Posterior cingulate gyrus (tissue), 11 donors: Measurements from ENCODE around the gene PTH2.
"Not testable (repeated sequence)": the region's sequence is repeated elsewhere in the genome, so short reads cannot be mapped to it uniquely, and the experiment has no call there.

Experiments
- DNase-seq, 10 donors: peaks; one replicate each; pipeline versions ENCODE4 v3.0.0 to v3.0.0-alpha.2; 2020 to 2021; ENCODE audit warnings: mixed read lengths in 3 of 10
- intact Hi-C: fragments of 100-400 bp; cut with DNase I; formaldehyde crosslinking; loops from one replicate; pipeline ENCODE4 v1.15.1; 2023

The PTH2 gene

DNA sequence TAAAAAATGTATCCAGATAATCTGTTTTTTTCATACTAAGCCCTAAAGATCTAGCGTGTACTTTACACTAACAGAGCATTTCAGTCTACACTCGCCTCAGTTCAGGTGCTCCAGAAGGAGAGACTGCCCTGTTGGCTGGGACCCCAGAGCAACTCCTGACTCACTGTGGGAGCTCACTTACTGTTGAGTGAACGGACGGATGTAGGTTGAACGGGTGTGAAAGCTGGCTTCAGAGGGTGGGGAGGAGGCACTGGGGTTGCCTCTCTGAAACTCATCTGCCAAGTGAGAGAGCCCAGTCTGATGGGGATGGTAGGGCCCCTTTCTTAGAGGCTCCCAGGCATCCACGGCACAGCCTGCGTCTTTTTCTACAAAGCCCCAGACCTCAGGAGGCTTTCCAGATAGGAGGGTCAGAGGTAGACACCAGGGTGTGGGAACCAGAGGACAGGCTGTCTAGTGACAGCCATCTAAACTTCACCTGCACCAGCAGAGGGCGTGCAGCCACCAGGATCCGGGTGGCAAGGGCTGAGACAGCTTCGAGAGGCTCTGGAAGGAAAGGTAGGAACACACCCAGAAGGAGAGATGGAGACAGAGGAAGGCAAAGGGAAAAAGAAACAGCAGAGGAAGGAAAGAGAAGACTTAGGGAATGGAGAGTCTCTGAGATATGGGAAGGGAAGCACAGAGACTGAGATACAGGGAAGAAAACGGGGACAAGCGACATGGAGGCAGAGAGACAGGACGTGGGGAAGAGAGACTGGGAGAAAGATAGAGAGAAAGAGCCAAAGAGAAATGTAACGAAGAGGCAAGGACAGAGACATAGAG is 31.5 kb downstream of the PTH2 start:
- intact Hi-C loops: loop anchor here (1.0 kb wide), 2 partner anchors 52 to 156 kb away; no protein-coding TSS in a partner anchor
- DNase-seq: peak; percentile 49 to 97 (median 75)

DNA sequence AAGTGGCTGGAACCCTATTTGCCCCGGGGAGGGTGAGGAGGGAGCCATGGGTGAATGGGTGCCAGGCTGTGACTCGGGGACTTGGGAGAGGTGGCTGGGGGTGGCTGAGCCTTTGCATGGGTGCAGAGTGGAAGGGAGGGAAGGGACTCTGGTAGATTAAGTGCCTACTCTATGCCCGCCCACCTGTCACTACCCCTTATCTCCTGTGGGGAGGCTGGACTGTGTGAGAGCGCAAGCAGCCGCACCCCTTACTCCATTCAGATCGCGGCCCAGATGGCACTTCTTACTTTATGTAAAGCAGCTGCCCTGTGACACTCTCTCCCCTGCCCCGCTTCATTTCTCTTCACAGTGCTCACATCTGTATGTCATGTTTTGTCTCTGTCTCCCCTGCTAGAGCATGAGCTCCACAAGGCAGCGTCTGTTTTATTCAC is 32.3 kb downstream of the PTH2 start:
- intact Hi-C loops: no loop called here

DNA sequence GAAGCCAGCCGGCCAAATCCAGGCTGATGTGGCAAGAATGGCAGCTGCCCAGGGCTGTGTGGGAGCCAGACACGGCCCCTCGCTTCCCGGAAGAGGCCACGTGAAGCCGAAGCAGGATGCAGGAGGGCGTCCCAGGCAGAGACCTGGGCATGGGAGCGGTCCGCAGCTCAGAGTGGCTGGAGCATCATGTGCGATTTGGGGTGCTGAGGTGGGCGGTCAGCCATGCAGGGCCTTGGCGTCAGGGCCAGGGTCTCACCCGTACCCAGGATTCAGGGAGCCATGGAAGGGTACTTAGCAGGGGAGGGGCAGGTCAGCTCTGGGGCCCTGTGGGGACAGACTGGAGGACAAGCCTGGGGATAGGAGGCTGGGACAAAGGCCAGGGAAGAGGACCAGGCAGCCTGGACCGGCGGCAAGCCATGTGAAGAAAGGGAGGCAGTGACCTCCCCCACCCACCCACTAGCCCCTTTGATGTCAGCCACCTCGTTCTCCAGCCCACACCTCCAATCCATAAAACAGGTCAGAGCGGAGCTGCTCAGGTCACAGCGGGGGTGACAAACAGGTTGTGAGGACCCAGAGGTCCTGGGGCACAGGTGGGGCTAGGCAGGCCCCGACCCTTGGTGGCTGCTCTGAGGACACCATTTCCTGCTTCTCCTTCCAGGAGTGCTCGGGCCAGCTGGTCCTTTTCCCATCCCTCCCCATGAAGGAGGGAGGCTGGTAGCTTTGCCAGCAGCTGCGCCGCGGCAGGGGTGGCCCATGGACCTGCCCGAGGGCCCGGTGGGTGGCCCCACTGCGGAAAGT is 32.9 kb downstream of the PTH2 start:
- DNase-seq: no peak
- intact Hi-C loops: no loop called here

More for the DNA sequence above, 32.3 kb downstream of the PTH2 start:
- no peak for DNase-seq

DNA sequence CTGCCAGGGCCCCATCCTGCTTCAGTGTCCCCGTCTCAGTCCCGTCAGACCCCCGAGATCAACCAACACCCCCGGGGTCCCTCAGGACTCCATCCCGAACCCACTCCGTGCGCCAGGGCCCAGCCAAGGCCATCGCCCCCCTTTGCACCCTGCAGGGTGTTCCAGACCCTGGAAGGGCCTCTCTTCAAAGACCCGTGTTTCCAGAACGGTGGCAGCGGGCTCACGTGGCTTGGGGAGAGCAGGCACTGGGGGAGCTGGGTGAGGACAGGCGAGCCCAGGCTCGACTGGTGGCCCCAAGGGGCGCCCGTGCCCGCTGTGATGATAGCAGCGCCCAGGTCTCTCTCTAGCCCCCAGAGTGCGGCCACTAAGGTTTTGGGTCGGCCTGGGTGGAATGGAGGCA is 33.8 kb downstream of the PTH2 start:
- intact Hi-C loops: no loop called here
- DNase-seq: no peak

DNA sequence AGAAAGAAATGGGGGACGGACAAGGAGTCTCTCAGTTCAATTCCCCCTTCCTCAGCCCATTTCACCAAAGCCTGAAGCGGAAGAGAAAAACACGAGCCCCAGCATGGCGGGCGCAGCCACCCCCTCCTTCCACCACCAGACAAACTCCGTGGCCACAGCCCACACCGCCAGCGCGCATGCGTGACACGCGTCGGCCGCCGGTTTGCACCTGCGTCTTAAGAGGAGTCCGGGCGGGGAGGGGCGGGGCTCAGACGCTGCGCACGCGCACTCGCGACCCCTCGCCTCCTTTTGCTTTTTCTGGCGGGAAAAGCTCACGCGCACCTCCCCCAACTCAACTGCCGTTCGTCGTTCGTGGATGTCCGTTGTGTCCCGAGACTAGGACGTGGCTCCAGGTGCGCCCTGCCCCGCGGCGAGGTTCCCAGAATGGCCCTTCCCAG is 35.3 kb downstream of the PTH2 start, which contains the start of gene KASH5:
TSS of gene KASH5 (plus strand) at position 314 of the 437 bp plus-strand sequence. CDS start 2,635 bp downstream, outside the sequence.
- peak in 8 of 10 donors; percentile 34 to 92 (median 50) for DNase-seq

DNA sequence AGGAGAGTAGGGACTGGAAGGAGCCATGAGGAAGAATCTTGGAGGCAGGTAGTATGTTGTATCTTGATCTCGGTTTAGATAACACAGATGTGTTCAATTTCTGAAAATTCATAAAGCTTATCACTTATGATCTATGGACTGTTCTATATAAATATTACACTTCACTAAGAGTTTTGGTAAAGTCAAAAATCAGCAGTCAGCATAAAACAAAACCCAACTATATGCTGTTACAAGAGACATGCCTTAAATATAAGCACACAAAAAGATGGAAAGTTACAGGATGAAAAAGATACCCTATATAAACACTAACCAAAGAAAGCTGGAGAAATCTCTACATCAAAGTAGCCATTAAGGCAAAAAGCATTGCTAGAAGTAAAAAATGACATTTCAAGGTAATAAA is 39.6 kb downstream of the PTH2 start:
- intact Hi-C loops: no loop called here

More for the DNA sequence above, 35.3 kb downstream of the PTH2 start, which contains the start of gene KASH5:
- intact Hi-C loops: no loop called here

DNA sequence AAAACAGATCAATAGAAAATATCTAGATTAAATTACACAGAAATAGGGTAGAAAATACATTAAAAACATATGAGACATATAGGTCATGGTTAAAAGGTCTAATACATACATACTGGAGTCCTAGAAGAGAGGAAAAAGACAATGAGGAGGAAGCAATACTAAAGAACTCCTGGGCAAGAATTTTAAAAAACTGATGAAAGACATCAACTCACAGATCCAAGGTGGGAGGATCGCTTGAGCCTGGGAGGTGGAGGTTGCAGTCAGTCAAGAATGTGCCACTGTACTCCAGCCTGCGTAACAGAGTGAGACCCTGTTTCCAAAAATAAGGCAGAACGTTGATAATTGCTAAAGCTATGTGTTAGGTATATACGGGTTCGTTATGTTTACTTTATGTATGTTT is 40.6 kb downstream of the PTH2 start:
- no peak for DNase-seq
- intact Hi-C loops: no loop called here

More for the DNA sequence above, 39.6 kb downstream of the PTH2 start:
- DNase-seq: no peak

DNA sequence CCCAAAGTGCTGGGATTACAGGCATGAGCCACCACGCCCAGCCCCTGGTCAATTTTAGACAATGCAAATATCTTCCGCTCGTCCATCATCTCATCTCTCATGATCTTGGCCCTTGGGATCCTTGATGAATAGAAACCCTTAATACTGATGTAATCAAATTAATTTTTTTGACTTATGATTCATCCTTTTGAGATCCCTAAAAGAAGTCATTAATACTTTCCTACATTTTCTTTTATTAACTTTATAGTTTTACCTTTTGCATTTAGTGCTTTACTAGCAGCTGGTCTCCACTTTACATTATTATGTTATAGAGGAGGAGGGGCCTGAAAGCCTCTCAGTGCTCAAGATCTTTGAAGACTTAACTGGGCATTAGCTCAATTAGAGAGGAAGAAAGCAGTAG is 42.9 kb downstream of the PTH2 start:
- intact Hi-C loops: no loop called here
- DNase-seq: peak in 1 of 10 donors; percentile 37

DNA sequence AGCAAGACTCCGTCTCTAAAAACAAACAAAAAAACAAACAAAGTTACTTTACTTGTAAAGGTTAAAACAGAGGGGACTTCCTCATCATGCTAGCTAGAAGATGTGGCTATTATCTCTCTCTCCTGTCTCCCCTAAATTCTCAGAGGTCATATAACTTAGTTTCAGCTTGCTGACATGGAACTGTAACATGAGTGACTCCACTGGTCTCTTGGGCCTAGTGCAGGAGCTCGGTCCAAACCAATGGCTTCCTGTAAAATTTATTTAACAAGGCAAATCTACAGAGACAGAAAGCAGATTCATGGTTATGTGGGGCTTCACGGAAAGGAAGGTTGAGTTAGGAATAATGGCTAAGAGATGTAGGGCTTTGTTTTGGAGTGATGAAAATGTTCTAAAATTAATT is 44.7 kb downstream of the PTH2 start:
- intact Hi-C loops: no loop called here
- DNase-seq: no peak

DNA sequence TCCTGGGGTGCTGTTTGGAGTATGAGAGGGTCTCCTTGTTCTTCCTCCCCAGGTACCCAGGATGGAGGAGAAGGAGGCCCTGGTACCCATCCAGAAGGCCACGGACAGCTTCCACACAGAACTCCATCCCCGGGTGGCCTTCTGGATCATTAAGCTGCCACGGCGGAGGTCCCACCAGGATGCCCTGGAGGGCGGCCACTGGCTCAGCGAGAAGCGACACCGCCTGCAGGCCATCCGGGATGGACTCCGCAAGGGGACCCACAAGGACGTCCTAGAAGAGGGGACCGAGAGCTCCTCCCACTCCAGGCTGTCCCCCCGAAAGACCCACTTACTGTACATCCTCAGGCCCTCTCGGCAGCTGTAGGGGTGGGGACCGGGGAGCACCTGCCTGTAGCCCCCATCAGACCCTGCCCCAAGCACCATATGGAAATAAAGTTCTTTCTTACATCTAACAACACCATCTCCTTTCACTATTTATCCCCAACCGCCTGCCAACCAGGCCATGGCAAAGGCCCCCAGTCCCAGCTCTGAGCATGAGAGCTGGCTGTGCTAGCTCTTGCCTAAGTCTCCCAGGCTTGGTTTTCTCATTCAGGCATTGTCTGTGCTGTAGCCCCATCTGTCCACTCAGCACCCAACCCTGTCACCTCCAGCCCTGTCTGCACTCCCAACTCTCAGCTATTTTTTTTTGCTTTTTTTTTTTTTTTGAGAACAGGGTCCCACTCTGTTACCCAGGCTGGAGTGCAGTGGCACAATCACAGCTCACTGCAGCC is 48.4 kb downstream of the PTH2 start:
- intact Hi-C loops: no loop called here
- DNase-seq: peak in 2 of 10 donors; percentile 37 to 72

DNA sequence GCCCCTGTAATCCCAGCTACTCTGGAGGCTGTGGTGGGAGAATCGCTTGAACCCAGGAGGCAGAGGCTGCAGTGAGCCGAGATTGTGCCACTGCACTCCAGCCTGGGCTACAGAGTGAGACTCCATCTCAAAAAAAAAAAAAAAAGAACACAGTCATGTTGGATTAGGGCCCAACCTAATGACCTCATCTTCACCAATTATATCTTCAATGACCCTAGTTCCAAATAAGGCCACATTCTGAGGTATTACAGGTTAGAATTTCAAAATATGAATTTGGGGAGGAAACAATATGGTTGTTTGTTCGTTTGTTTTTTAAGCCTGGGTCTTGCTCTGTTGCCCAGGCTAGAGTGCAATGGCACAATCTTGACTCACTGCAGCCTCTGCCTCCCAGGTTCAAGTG is 50.1 kb downstream of the PTH2 start:
- intact Hi-C loops, DNase-seq: not testable (repeated sequence)
